ENCODE data around the gene ZMYM4. TPM values are rescaled to one million over a fixed set of nuclear protein-coding genes. Genes with fewer than 3 reads are reported as not detected.

Gene ZMYM4
- total RNA-seq, 3 donors from 2014 or later (not counting 1 experiment from before 2014, with no cell fraction given): 41.0 to 48.0 (median 45.8) TPM

DNA sequence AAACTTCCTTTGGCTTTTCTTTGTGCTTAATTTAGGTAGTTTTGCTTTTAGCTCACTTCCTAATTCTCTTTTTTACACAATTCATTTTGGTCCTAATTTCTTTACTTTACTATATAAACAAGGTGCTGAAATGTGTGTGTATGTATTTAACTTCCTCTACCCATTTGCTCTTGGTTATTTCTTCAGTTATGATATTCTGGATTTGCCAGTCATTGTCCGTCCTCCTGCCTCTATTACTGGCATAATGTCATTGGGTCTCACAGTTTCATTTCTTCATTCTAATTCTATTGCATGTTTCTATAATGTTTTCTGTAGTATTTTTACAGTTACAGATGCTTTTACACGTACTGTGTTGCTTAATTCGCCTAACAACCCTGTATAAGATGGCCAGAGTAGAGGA, 96.2 kb downstream of the ZMYM4 start:
- no peaks in the 10 kb centered on the region for H3K9me3 Mint-ChIP-seq
- H3K27me3 Mint-ChIP-seq (ENCODE audit: low read depth in 2 of 2): no peaks in the 10 kb centered on the region
- H3K27ac Mint-ChIP-seq: no peak overlapping the region
- Histone ChIP-seq H3K9me3 (ENCODE audit: control insufficient read depth, insufficient read depth, low read length) (no peaks in the 10 kb centered on the region), H3K27me3 (ENCODE audit: control insufficient read depth, insufficient read depth, low read length) (no peaks in the 10 kb centered on the region), H3K4me1 (ENCODE audit: control insufficient read depth, insufficient read depth, low read length) (no peaks in the 10 kb centered on the region), H3K4me3 (ENCODE audit: low read length) (no peak overlapping the region), H3K36me3 (ENCODE audit: control insufficient read depth, insufficient read depth, low read length) (peaks cover 9% of the 10 kb centered on the region), H3K27ac (ENCODE audit: low read length) (no peak overlapping the region)
- no peak for DNase-seq
- H3K4me3 Mint-ChIP-seq: no peak overlapping the region
- peaks cover 15% of the 10 kb centered on the region for H3K36me3 Mint-ChIP-seq
- H3K4me1 Mint-ChIP-seq: peaks cover 0 to 7% of the 10 kb centered on the region in 2 donors
- no peak for ATAC-seq
- intact Hi-C loops (cut with micrococcal nuclease): no loop called here
- TF ChIP-seq, protein P1, sequence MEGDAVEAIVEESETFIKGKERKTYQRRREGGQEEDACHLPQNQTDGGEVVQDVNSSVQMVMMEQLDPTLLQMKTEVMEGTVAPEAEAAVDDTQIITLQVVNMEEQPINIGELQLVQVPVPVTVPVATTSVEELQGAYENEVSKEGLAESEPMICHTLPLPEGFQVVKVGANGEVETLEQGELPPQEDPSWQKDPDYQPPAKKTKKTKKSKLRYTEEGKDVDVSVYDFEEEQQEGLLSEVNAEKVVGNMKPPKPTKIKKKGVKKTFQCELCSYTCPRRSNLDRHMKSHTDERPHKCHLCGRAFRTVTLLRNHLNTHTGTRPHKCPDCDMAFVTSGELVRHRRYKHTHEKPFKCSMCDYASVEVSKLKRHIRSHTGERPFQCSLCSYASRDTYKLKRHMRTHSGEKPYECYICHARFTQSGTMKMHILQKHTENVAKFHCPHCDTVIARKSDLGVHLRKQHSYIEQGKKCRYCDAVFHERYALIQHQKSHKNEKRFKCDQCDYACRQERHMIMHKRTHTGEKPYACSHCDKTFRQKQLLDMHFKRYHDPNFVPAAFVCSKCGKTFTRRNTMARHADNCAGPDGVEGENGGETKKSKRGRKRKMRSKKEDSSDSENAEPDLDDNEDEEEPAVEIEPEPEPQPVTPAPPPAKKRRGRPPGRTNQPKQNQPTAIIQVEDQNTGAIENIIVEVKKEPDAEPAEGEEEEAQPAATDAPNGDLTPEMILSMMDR (IDR thresholded peaks at IDR 0.05): no peak
- 76% methylated on average over 2 of the region's 3 CpGs for WGBS (ENCODE audit: insufficient coverage)

DNA sequence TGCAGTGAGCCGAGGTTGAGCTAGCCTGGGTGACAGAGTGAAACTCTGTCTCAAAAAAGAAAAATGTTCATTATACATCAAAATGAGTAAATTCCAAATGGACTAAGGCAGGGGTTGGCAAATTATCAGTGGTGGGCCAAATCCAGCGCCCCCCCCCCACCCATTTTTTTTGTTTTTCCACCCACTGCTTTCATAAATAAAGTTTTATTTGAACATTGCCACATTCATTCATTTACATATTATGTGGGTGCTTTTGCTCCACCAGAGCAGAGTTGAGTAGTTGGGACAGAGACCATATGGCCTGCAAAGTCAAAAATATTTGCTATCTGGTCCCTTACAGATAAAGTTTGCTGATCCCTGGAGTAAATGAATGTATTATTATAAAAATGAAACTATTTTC, 99.4 kb downstream of the ZMYM4 start:
- Histone ChIP-seq H3K9me3 (ENCODE audit: control insufficient read depth, insufficient read depth, low read length) (no peaks in the 10 kb centered on the region), H3K27ac (ENCODE audit: low read length) (no peak overlapping the region), H3K36me3 (ENCODE audit: control insufficient read depth, insufficient read depth, low read length) (peaks cover 7% of the 10 kb centered on the region), H3K27me3 (ENCODE audit: control insufficient read depth, insufficient read depth, low read length) (no peaks in the 10 kb centered on the region), H3K4me3 (ENCODE audit: low read length) (no peak overlapping the region), H3K4me1 (ENCODE audit: control insufficient read depth, insufficient read depth, low read length) (no peaks in the 10 kb centered on the region)
- H3K4me1 Mint-ChIP-seq: no peaks in the 10 kb centered on the region
- H3K4me3 Mint-ChIP-seq: no peak overlapping the region
- TF ChIP-seq, protein P1 (IDR thresholded peaks at IDR 0.05): no peak
- no peaks in the 10 kb centered on the region for H3K36me3 Mint-ChIP-seq
- WGBS (ENCODE audit: insufficient coverage): 91% methylated on average over 1 of the region's 2 CpGs
- no peak overlapping the region for H3K27ac Mint-ChIP-seq
- H3K9me3 Mint-ChIP-seq: no peaks in the 10 kb centered on the region
- H3K27me3 Mint-ChIP-seq (ENCODE audit: low read depth in 2 of 2): no peaks in the 10 kb centered on the region
- intact Hi-C loops (cut with micrococcal nuclease): no loop called here
- ATAC-seq: no peak
- DNase-seq: no peak

DNA sequence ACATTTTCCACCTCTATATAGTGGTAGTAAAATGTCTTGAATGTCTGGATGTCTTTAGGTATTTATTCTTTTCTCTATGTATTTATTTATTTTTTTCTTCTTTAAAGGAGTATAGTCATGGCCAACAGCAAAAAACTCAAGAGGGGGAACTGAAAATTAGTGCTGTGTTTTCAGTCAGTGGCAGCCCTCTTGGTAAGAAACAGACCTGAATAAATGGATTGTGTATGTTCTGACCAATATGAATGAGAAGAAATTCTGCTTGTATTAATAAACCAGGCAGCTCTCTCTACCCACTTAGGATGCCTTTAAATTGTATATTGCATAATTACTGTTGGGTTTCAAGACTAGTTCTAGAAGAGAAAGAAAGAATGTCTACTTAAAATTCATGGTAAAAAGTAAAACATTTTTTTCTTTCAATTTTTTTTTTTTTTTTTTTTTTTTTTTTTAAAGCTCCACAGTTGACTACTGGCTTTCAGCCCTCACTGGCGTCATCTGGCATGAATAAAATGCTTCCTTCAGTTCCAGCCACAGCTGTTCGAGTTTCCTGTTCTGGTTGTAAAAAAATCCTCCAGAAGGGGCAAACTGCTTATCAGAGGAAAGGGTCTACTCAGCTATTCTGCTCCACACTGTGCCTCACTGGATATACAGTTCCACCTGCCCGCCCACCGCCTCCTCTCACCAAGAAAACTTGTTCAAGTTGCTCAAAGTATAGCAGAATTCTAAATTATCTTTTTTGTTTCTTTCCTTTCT, 101.6 kb downstream of the ZMYM4 start:
- Histone ChIP-seq H3K4me3 (ENCODE audit: low read length) (no peak overlapping the region), H3K9me3 (ENCODE audit: control insufficient read depth, insufficient read depth, low read length) (no peaks in the 10 kb centered on the region), H3K27me3 (ENCODE audit: control insufficient read depth, insufficient read depth, low read length) (no peaks in the 10 kb centered on the region), H3K27ac (ENCODE audit: low read length) (no peak overlapping the region), H3K36me3 (ENCODE audit: control insufficient read depth, insufficient read depth, low read length) (peaks cover 5% of the 10 kb centered on the region), H3K4me1 (ENCODE audit: control insufficient read depth, insufficient read depth, low read length) (no peaks in the 10 kb centered on the region)
- ATAC-seq: no peak
- DNase-seq: no peak
- TF ChIP-seq, protein P1 (IDR thresholded peaks at IDR 0.05): no peak
- Mint-ChIP-seq H3K27me3 (ENCODE audit: low read depth in 2 of 2) (no peaks in the 10 kb centered on the region), H3K36me3 (no peaks in the 10 kb centered on the region), H3K4me3 (no peak overlapping the region), H3K4me1 (no peaks in the 10 kb centered on the region), H3K9me3 (no peaks in the 10 kb centered on the region), H3K27ac (no peak overlapping the region)
- intact Hi-C loops (cut with micrococcal nuclease): no loop called here
- 59% methylated on average over 4 of the region's 4 CpGs for WGBS (ENCODE audit: insufficient coverage)

DNA sequence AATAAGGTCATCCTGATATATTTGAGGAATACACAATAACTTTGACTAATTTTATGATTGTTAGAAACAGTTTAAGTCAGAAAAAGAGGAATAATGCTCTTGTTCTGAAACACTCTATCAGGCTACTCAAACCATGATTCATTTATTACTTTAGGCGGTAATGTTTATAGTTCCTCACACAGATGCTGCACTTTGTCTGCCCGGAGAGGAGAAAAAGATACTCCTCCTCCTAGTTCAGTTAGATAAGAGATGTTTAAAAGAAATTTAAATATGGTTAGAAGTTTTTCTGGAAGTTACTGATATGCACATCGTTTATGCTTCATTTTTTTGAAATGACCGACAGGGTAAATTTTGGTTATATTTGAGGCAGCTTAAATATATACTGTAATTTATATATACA, 103.0 kb downstream of the ZMYM4 start:
- H3K4me3 ChIP-seq (ENCODE audit: low read length): no peak overlapping the region
- no peaks in the 10 kb centered on the region for H3K9me3 Mint-ChIP-seq
- H3K36me3 ChIP-seq (ENCODE audit: control insufficient read depth, insufficient read depth, low read length): peaks cover 5% of the 10 kb centered on the region
- H3K4me1 Mint-ChIP-seq: no peaks in the 10 kb centered on the region
- no peak for DNase-seq
- H3K9me3 ChIP-seq (ENCODE audit: control insufficient read depth, insufficient read depth, low read length): no peaks in the 10 kb centered on the region
- 83% methylated on average over 1 of the region's 4 CpGs for WGBS (ENCODE audit: insufficient coverage)
- no peaks in the 10 kb centered on the region for H3K4me1 ChIP-seq (ENCODE audit: control insufficient read depth, insufficient read depth, low read length)
- no peak overlapping the region for H3K27ac ChIP-seq (ENCODE audit: low read length)
- H3K36me3 Mint-ChIP-seq: no peaks in the 10 kb centered on the region
- H3K27me3 Mint-ChIP-seq (ENCODE audit: low read depth in 2 of 2): no peaks in the 10 kb centered on the region
- H3K27me3 ChIP-seq (ENCODE audit: control insufficient read depth, insufficient read depth, low read length): no peaks in the 10 kb centered on the region
- H3K27ac Mint-ChIP-seq: no peak overlapping the region
- intact Hi-C loops (cut with micrococcal nuclease): no loop called here
- ATAC-seq: no peak
- H3K4me3 Mint-ChIP-seq: no peak overlapping the region
- TF ChIP-seq, protein P1 (IDR thresholded peaks at IDR 0.05): no peak

All from natural killer cell (primary cell).